ENCODE data around the gene PGD.

DNA sequence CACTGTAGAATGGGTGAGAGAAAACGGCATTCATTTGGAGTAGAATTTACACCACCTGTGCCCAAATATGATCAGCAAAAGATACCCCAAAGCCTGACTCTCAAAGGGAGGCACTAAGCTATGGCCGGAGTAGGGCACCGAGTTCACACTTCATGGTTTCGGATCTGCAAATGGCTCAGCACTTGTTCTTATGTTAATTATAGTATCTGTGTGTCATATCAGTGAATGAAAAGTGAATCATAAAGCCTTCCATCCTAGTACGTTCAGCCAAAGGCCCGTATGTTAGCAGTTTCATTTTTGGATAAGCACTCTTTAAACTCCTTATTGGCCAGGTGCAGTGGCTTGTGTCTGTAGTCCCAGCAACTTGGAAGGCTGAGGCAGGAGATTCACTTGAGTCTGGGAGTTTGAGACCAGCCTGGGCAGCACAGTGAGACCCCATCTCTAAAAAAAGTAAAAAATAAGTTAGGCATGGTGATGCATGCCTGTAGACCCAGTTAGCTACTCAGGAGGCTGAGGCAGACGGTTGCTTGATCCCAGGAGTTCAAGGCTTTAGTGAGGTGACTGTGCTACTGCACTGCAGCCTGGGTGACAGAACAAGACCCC, 46.0 kb downstream of the PGD start:
- TF ChIP-seq, protein P1, sequence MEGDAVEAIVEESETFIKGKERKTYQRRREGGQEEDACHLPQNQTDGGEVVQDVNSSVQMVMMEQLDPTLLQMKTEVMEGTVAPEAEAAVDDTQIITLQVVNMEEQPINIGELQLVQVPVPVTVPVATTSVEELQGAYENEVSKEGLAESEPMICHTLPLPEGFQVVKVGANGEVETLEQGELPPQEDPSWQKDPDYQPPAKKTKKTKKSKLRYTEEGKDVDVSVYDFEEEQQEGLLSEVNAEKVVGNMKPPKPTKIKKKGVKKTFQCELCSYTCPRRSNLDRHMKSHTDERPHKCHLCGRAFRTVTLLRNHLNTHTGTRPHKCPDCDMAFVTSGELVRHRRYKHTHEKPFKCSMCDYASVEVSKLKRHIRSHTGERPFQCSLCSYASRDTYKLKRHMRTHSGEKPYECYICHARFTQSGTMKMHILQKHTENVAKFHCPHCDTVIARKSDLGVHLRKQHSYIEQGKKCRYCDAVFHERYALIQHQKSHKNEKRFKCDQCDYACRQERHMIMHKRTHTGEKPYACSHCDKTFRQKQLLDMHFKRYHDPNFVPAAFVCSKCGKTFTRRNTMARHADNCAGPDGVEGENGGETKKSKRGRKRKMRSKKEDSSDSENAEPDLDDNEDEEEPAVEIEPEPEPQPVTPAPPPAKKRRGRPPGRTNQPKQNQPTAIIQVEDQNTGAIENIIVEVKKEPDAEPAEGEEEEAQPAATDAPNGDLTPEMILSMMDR (IDR thresholded peaks at IDR 0.05; ENCODE audit: low read depth, low read length): no peak
- TF ChIP-seq POLR2A (IDR thresholded peaks at IDR 0.05; ENCODE audit: extremely low read depth, insufficient read length): no peak
